WERI-Rb-1 (cell line): ENCODE data around the gene PRKACG.

Source experiments
- DNase-seq: peaks from one replicate; pipeline ENCODE4 v3.0.0-alpha.2; 2020
- H3K27ac ChIP-seq: fragments of 250-450 bp; sonication (Bioruptor Pico); 2 replicates; pipeline ENCODE4 v1.5.1; 2020; ENCODE audit warnings: mild to moderate bottlenecking, moderate library complexity
- H3K27me3 ChIP-seq: fragments of 250-450 bp; sonication (Bioruptor Pico); 2 replicates; pipeline ENCODE4 v1.5.1; 2021; ENCODE audit warnings: mild to moderate bottlenecking, low read depth, moderate library complexity; ENCODE audit not compliant: insufficient read depth, severe bottlenecking
- H3K36me3 ChIP-seq: fragments of 250-450 bp; sonication (Bioruptor Pico); 2 replicates; pipeline ENCODE4 v1.5.1; 2020; ENCODE audit warnings: mild to moderate bottlenecking, moderate library complexity
- H3K4me3 ChIP-seq: 2 replicates; pipeline ENCODE4 v1.5.1; 2011; ENCODE audit warnings: low read depth, mild to moderate bottlenecking, control low read depth, low read length
- H3K9me3 ChIP-seq: fragments of 250-450 bp; sonication (Bioruptor Pico); 2 replicates; pipeline ENCODE4 v1.5.1; 2021; ENCODE audit warnings: mild to moderate bottlenecking, moderate library complexity; ENCODE audit not compliant: severe bottlenecking
- CTCF ChIP-seq: IDR thresholded peaks from 2 replicates; pipeline ENCODE4 v1.5.1; 2011; ENCODE audit warnings: low read depth, mild to moderate bottlenecking, control low read depth, inconsistent platforms, low read length

The PRKACG gene

GRCh38 chr9:68983522-68984424 is 30.1 kb downstream of the PRKACG start:
- H3K36me3 ChIP-seq = no peaks in the 10 kb centered on the region
- no peak for DNase-seq
- H3K27ac ChIP-seq = no peak overlapping the region
- peaks cover 5% of the 10 kb centered on the region for H3K27me3 ChIP-seq
- no peak overlapping the region for H3K4me3 ChIP-seq
- no peak for TF ChIP-seq CTCF
- no peaks in the 10 kb centered on the region for H3K9me3 ChIP-seq

- DNase-seq = no peak
- H3K27me3 ChIP-seq = peaks cover 9% of the 10 kb centered on the region
- H3K36me3 ChIP-seq = no peaks in the 10 kb centered on the region
- H3K27ac ChIP-seq = no peak overlapping the region
- H3K9me3 ChIP-seq = no peaks in the 10 kb centered on the region
- H3K4me3 ChIP-seq = no peak overlapping the region
- TF ChIP-seq CTCF = no peak
Observed at GRCh38 chr9:68983008-68983411, 30.9 kb downstream of the PRKACG start.

DNA sequence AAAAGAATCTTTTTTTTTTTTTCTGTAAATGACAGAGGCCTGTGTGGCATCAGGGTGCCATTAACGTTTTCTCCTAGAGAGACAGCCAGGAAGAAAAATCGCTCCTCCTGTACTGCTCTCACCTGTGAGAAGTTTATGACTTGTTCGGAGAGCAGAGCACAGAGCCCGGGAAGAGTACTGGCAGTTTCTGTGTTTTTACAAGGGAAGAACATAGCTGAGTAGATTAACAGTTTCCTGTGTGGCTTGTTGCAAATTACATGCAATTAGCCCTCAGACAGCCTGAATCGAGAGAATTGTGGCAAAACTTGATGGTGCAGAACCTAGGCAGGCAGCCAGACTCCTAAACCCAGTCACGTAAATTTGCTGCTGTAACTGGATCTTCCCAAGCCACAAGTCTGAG is 32.1 kb downstream of the PRKACG start:
- no peak overlapping the region for H3K4me3 ChIP-seq
- H3K9me3 ChIP-seq = no peaks in the 10 kb centered on the region
- H3K36me3 ChIP-seq = no peaks in the 10 kb centered on the region
- TF ChIP-seq CTCF = no peak
- H3K27ac ChIP-seq = no peak overlapping the region
- no peak for DNase-seq
- H3K27me3 ChIP-seq = peaks cover 9% of the 10 kb centered on the region

DNA sequence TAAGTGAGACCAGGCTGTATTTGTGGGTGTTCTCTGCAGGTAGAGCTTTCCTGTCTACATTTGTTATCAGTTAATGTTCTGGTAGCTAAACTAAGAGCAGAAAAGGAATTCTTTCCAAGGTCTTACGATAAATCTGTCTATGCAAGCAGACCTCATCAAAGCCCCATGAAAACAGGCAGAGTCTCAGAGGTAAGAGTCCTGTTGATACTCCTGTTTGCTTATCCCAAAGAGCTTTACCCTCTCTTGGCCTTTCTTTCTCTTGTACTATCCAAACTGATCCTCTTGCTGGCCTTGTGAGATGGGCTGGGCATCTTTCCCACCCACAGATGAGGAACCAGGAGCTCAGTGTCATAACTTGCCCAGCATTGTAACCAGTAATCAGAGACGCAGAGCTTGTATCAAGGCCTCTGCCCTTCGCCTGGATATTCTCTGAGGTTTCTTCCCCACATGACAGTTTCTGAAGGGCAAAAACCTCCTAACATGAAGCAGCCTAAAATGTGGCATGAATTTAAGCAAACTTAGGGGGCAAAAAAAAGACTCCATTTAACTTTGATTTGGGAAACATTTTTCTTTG is 33.5 kb downstream of the PRKACG start:
- Histone ChIP-seq H3K27me3 (peaks cover 9% of the 10 kb centered on the region), H3K36me3 (no peaks in the 10 kb centered on the region), H3K4me3 (no peak overlapping the region), H3K27ac (no peak overlapping the region), H3K9me3 (no peaks in the 10 kb centered on the region)
- TF ChIP-seq CTCF = no peak
- DNase-seq = no peak

DNA sequence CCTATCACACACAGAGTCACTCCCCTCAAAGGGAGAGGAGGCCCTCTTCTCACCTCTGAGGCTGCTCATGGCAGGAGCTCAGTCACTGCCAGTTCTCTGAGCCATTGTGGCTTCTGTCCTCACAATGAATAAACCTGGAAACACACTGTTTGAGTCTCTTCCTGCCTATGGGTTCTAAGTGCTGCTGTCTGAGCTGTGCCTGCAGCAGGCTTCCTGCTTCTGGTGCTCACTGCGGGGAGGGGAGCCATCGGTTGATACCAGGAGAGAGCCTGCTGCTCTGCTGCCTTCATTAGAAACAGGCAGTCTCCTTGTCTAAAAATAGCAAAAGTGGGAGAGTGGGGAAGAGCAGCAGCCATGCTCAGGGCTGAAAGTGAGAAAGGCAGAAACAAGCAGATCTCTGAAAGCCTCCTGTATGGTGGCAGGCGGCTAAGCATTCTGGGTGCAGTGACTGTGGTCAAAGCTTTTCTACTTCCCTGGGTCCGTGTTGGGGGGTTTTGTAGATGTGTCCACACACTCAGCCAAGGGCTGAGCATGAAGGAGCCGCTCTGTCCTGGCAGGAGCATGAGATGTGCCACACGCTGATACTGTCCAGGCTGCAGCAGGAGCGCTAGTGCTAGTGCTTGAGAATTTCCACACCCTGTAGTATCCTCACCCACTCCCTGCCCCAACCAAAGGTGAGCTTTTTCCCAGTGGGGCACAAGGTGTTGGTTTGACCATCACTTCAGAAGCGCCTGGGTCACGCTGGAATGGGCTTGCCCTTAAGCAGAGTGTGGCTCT is 34.2 kb downstream of the PRKACG start:
- Histone ChIP-seq H3K9me3 (no peaks in the 10 kb centered on the region), H3K27me3 (peaks cover 9% of the 10 kb centered on the region), H3K4me3 (no peak overlapping the region), H3K36me3 (no peaks in the 10 kb centered on the region), H3K27ac (no peak overlapping the region)
- TF ChIP-seq CTCF = no peak
- DNase-seq = no peak
